ENCODE results near the gene ZNF579.

GRCh38 chr19:55536951-55537740, 43.5 kb downstream of the ZNF579 start, which contains the start of gene SBK2:
- TF ChIP-seq EZH2 (IDR thresholded peaks at IDR 0.05; ENCODE audit: low read length) = no peak
- TF ChIP-seq CTCF (optimal IDR thresholded peaks at IDR 0.05 in 1 of 3, IDR thresholded peaks at IDR 0.05 in 1 of 3, conservative IDR thresholded peaks at IDR 0.05 in 1 of 3; ENCODE audit: extremely low read depth in 1 of 3, insufficient read depth in 2 of 3, low read length in 3 of 3) = no peak
